GM23338 (cell line): ENCODE measurements around the gene RIC8A. TPM values are rescaled to one million over a fixed set of nuclear protein-coding genes. Genes with fewer than 3 reads are reported as not detected.

Source experiments
- ATAC-seq: fragments of 200-7000 bp; cut with Tn5 transposase; 3 replicates; pipeline ENCODE4 v1.9.1; 2020
- DNase-seq: peaks from one replicate; pipeline ENCODE4 v3.0.0-alpha.2; 2015; ENCODE audit warnings: low spot score
- H2AFZ ChIP-seq: fragments of 200-600 bp; sonication (generic); 2 replicates; pipeline ENCODE4 v1.8.0; 2016; ENCODE audit warnings: antibody characterized with exemption, mild to moderate bottlenecking, moderate library complexity
- H3F3A ChIP-seq: fragments of 200-600 bp; sonication (generic); replicated peaks from 2 replicates; pipeline ENCODE4 v1.8.0; 2017; ENCODE audit warnings: antibody characterized with exemption, mixed run types, low read depth
- H3K27ac ChIP-seq: fragments of 200-600 bp; sonication (generic); 2 replicates; pipeline ENCODE4 v1.6.1; 2016; ENCODE audit warnings: low read depth
- H3K27me3 ChIP-seq: fragments of 200-600 bp; sonication (generic); 2 replicates; pipeline ENCODE4 v1.8.0; 2016; ENCODE audit warnings: mild to moderate bottlenecking, mixed run types, moderate library complexity; ENCODE audit not compliant: insufficient read depth
- H3K36me3 ChIP-seq: fragments of 200-600 bp; sonication (generic); 2 replicates; pipeline ENCODE4 v1.8.0; 2016; ENCODE audit warnings: mild to moderate bottlenecking; ENCODE audit not compliant: insufficient read depth
- H3K4me1 ChIP-seq: fragments of 200-600 bp; sonication (generic); 2 replicates; pipeline ENCODE4 v1.8.0; 2016; ENCODE audit warnings: mild to moderate bottlenecking, moderate library complexity; ENCODE audit not compliant: insufficient read depth
- H3K4me2 ChIP-seq: fragments of 200-600 bp; sonication (generic); 2 replicates; pipeline ENCODE4 v1.7.1; 2017; ENCODE audit warnings: mixed run types
- H3K4me3 ChIP-seq: fragments of 200-600 bp; sonication (generic); 2 replicates; pipeline ENCODE4 v1.6.1; 2016; ENCODE audit warnings: mixed run types
- H3K79me2 ChIP-seq: fragments of 200-600 bp; sonication (generic); replicated peaks from 2 replicates; pipeline ENCODE4 v1.8.0; 2017; ENCODE audit warnings: mild to moderate bottlenecking; ENCODE audit not compliant: insufficient read depth
- H3K9me2 ChIP-seq: fragments of 200-600 bp; sonication (generic); 2 replicates; pipeline ENCODE4 v1.8.0; 2017; ENCODE audit not compliant: insufficient read depth
- H4K20me1 ChIP-seq: fragments of 200-600 bp; sonication (generic); replicated peaks from 2 replicates; pipeline ENCODE4 v1.8.0; 2017; ENCODE audit warnings: mild to moderate bottlenecking; ENCODE audit not compliant: insufficient read depth
- H3K27ac Mint-ChIP-seq: 2 replicates; pipeline ENCODE4 v1.8.0; 2020; ENCODE audit warnings: inconsistent platforms, mild to moderate bottlenecking, moderate library complexity, mixed read lengths
- H3K27me3 Mint-ChIP-seq: 3 replicates; pipeline ENCODE4 v1.8.0; 2022; ENCODE audit warnings: low read depth, mild to moderate bottlenecking, moderate library complexity, mixed read lengths, inconsistent platforms; ENCODE audit not compliant: insufficient read depth, poor library complexity
- H3K36me3 Mint-ChIP-seq: 3 replicates; pipeline ENCODE4 v1.8.0; 2021; ENCODE audit warnings: low read depth, mild to moderate bottlenecking, inconsistent platforms, moderate library complexity, mixed read lengths
- H3K4me1 Mint-ChIP-seq: 3 replicates; pipeline ENCODE4 v1.8.0; 2020; ENCODE audit warnings: mild to moderate bottlenecking, inconsistent platforms, mixed read lengths
- H3K4me3 Mint-ChIP-seq: 3 replicates; pipeline ENCODE4 v1.8.0; 2021; ENCODE audit warnings: moderate library complexity, mild to moderate bottlenecking, inconsistent platforms, mixed read lengths
- H3K9me3 Mint-ChIP-seq: 3 replicates; pipeline ENCODE4 v1.8.0; 2020; ENCODE audit warnings: moderate library complexity, mild to moderate bottlenecking, inconsistent platforms, mixed read lengths
- EZH2phosphoT487 ChIP-seq: fragments of 200-600 bp; sonication (generic); IDR thresholded peaks from one replicate; pipeline ENCODE4 v1.8.1; 2018; ENCODE audit warnings: antibody characterized with exemption; ENCODE audit not compliant: unreplicated experiment
- STAT1 ChIP-seq: IDR thresholded peaks from one replicate; pipeline ENCODE4 v1.6.1; 2016; ENCODE audit warnings: antibody characterized with exemption; ENCODE audit not compliant: unreplicated experiment
- ZNF462 ChIP-seq: fragments of 250-450 bp; sonication (Bioruptor Pico); IDR thresholded peaks from 2 replicates; pipeline ENCODE4 v1.5.0; 2020; ENCODE audit warnings: mild to moderate bottlenecking, moderate library complexity
- polyA plus RNA-seq: library from polyadenylated mRNA; unstranded; fragments of >200 nt; fragmentation: Nextera tagmentation; extraction: Ambion mirVana; gene quantifications from 2 replicates; pipeline ENCODE4 v1.2.1, GENCODE V29; 2016
- total RNA-seq: library from RNA; depleted of rRNA; stranded (reverse); fragments of >200 nt; shearing (Covaris generic); gene quantifications from 2 replicates; pipeline ENCODE4 v1.2.3, GENCODE V29; 2014

The RIC8A gene
- total and polyA plus RNA-seq, 2 experiments from 2014 or later = 23.6 to 81.3 TPM

DNA sequence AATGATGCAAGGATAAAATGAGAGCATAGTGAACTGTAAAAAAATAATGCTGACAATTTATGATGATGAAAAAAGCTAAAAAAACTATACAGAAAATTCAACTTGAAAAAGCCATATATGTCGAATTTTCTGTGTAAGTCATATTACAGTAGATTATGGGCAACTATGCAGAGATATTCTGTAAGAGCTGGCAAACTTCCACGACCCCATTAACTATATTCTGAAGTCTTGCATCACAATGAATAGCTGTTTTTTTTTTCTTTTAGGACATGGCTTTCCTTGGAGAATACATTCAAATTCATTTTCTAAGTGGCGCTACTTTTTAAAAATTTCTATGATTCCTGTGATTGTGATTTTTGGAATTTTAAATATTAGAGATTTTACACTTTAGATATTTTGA lies 47.7 kb downstream of the RIC8A start:
- Mint-ChIP-seq H3K36me3 (peaks cover 34% of the 10 kb centered on the region), H3K27ac (no peak overlapping the region), H3K4me1 (no peaks in the 10 kb centered on the region; the same call in none of the 3 replicates), H3K9me3 (peaks cover 5% of the 10 kb centered on the region; the same call in 1 of the 3 replicates), H3K27me3 (peaks cover 3% of the 10 kb centered on the region), H3K4me3 (no peak overlapping the region)
- Histone ChIP-seq H2AFZ (no peak overlapping the region), H3K9me2 (peaks cover 4% of the 10 kb centered on the region; the same call in 1 of the 2 replicates), H3K36me3 (peaks cover 12% of the 10 kb centered on the region; the same call in 1 of the 2 replicates), H3F3A (peaks cover 15% of the 10 kb centered on the region), H3K4me3 (no peak overlapping the region), H3K79me2 (no peaks in the 10 kb centered on the region), H3K4me1 (no peaks in the 10 kb centered on the region), H3K4me2 (no peak overlapping the region), H3K27ac (no peak overlapping the region), H4K20me1 (no peaks in the 10 kb centered on the region), H3K27me3 (no peaks in the 10 kb centered on the region)
- ATAC-seq (no peak), DNase-seq (no peak)
- no peak for TF ChIP-seq STAT1

DNA sequence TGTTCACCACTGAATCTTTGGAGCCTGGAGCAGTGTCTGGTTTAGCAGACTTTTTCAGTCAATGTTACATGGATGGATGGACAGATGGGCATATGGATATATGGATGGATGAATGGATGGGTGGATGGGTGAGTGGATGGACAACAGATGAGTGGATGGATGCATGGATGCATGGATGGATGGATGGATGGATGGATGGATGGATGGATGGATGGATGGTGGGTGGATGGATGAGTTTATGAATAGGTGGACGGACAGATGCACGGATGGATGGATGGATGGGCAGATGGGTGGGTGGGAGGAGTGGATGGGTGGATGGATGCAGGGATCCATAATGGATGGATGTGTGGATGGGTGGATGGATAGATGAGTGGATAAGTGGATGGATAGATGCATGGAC lies 48.3 kb downstream of the RIC8A start:
- Histone ChIP-seq H3K27me3 (no peaks in the 10 kb centered on the region), H3K9me2 (peaks cover 4% of the 10 kb centered on the region; the same call in 1 of the 2 replicates), H3K27ac (no peak overlapping the region), H3K4me1 (no peaks in the 10 kb centered on the region), H3F3A (peaks cover 10% of the 10 kb centered on the region; the same call in 1 of the 2 replicates), H4K20me1 (no peaks in the 10 kb centered on the region), H3K4me3 (no peak overlapping the region), H3K79me2 (no peaks in the 10 kb centered on the region), H2AFZ (no peak overlapping the region), H3K36me3 (peaks cover 12% of the 10 kb centered on the region; the same call in 1 of the 2 replicates), H3K4me2 (no peak overlapping the region)
- TF ChIP-seq STAT1 = no peak
- no peak for TF ChIP-seq ZNF462 (CRISPR knock-in tag)
- TF ChIP-seq EZH2phosphoT487 = no peak
- DNase-seq = no peak
- no peak for ATAC-seq
- Mint-ChIP-seq H3K9me3 (peaks cover 6% of the 10 kb centered on the region; the same call in 1 of the 3 replicates), H3K36me3 (peaks cover 29% of the 10 kb centered on the region), H3K27me3 (peaks cover 3% of the 10 kb centered on the region), H3K27ac (no peak overlapping the region), H3K4me3 (no peak overlapping the region), H3K4me1 (no peaks in the 10 kb centered on the region; the same call in none of the 3 replicates)
